Amniotic stem cell (primary cell): ENCODE measurements around the gene RILPL1.
"Not testable (repeated sequence)": the region's sequence is repeated elsewhere in the genome, so short reads cannot be mapped to it uniquely, and the experiment has no call there.

Source experiments
- DNase-seq: peaks from one replicate; lab custom pipeline; 2025; lab: John Stamatoyannopoulos, UW

RILPL1 gene

DNA sequence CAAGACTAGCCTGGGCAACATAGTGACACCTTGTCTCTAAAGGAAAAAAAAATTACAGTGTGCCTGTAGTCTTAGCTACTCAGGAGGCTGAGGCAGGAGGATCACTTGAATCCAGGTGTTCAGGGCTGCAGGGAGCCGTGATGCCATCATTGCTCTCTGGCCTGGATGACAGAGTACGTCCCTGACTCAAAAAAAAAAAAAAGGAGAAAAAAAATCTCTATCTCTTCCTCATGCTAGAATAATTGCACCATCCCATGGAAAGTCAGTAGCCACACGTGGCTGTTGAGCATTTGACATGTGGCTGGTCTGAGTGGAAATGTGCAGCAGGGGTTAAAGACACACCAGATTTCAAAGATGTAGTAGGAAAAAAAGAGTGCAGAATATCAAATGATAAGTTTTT lies 3.8 kb downstream of the RILPL1 start:
- no peak for DNase-seq

DNA sequence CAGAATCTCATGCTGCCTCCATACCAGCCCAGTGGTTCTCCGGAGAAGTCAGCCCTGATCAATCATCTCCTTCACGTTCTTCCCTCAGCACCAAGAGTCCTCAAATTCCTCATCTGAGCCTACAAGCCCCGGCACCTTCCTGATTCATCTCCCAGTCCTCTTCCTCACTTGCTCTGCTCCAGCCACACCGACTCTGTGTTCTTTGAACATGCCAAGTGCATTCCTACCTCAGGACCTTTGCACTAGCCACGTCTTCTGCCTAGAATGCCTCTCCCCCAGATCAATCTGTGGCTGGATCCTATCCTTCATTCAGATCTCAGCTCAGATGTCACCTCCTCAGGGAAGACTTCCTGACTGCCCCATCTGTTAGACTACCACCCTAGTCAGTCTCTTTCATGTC lies 4.7 kb downstream of the RILPL1 start:
- no peak for DNase-seq

- no peak for DNase-seq
Observed at GRCh38 chr12:123526542-123527080, 6.9 kb downstream of the RILPL1 start.

DNA sequence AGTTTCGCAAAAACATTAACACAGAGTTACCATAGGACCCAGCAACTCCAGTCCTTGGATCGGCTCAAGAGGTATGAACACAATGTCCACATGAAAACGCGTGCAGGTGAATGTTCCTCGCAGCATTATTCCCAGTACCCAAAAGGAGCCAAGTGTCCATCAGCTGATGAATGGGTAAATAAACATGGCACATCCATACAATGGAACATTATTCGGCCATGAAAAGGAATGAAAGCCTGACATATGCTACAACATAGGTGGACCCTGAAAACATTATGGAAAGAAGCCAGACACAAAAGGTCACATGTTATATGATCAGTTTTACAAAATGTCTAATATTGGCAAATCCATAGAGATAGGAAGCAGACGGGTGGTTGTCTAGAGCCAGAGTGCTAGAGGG lies 9.1 kb downstream of the RILPL1 start:
- DNase-seq = no peak

DNA sequence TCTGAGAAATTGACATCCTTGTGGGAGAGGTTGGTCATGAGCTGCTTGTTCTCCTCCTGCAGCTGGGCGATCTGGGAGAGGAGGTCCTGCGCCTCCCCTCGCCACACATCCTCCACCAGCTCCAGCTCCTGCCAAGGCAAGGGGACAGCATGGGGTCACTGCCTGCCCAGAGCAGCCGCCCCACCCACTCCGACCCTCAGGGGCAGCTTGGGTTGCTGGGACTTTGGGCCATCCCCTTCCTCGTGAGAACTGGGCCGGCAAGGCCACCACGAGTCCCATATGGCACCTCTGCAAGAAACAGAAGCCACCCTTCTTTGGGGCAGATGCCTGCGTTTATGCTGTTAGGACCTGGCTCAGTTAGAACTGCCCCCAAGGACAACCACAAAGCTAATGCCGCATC lies 10.0 kb downstream of the RILPL1 start:
- DNase-seq = no peak

GRCh38 chr12:123522164-123522563 lies 11.4 kb downstream of the RILPL1 start:
- DNase-seq = no peak

DNA sequence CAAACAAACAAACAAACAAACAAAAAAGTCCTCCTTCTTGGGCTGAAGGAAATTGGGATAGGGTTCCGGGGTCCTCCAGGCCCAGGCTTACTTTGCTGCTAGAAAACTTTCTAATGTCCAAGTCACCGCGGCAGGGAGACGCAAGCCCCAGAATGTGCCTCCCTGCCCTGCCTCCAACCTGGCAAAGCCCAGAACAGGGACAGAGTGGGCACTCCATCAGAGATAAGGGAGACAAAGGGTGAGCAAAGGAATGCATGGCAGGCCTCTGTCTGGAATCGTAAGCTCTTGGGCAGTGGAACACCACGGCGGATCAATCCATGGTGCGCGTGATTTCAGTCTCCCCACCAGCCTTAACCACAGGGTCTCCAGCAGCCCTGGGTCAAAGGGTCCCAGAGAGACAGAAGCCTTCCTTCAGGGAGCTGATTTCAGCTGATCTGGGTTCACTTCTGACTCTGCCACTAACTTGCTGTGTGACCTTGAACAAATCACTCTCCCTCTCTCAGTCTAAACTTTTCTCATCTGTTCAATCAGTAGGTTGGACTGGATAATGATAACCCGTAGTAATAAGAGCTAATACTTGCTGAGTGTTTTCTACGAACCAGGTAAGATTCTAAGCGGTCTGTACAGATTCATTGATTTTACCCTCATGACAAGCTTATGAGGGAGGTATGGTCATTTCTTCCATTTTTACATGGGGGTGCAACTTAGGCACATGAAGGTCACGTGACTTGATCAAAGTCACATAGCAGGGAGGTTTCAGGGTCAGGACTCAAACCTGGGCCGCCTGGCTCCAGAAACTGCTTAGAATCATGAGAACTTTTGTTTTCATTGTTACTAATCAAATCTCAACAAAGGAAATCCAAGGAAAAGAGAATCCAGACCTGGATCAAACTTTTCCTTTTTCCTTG lies 12.7 kb downstream of the RILPL1 start:
- no peak for DNase-seq

GRCh38 chr12:123519141-123520001 lies 14.1 kb downstream of the RILPL1 start:
- no peak for DNase-seq

DNA sequence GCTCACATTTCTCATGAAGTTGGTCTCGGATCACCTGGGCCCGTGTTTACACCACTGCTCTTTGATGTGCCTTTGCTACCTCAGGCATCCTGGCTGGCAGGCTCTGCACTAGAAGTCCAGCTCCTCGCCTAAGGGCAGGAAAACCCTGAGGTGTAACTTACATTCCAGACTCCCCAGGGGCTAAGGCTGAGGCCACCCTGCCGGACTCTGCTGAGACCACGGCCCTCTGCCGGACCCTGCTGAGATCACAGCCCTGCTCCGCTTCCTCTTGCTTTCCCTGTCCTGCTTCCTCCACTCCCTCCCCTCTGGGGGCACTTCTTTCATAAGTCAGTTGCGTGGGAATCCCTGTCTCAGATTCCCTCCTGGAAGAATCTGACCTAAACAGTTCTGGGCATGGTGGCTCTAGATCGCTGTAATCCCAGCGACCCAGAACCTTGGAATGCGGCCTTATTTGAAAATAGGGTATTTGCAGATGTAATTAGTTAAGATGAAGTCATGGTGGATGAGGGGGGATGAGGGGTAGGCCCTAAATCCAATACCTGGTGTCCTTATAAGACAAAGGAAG lies 17.2 kb downstream of the RILPL1 start:
- no peak for DNase-seq

- DNase-seq = not testable (repeated sequence)
Observed at GRCh38 chr12:123514582-123515221, 18.8 kb downstream of the RILPL1 start.

DNA sequence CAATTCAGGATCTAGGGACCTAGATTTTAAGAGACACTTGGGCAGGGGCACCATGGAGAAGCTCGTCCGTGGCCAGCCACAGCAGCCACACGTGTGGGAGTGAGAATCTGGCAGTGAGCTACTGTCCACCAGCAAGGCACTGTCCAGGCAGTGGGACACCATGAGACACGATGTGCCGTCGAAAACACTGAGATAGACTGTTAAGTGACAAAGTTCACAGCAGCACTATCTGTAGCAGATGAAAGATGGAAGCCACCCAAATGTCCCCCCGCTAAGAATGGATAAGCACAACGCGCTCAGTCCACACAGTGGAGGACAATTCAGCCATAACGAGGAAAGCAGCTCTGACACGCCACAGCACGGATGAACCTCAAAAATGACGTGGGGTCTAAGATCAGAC lies 19.7 kb downstream of the RILPL1 start:
- no peak for DNase-seq

DNA sequence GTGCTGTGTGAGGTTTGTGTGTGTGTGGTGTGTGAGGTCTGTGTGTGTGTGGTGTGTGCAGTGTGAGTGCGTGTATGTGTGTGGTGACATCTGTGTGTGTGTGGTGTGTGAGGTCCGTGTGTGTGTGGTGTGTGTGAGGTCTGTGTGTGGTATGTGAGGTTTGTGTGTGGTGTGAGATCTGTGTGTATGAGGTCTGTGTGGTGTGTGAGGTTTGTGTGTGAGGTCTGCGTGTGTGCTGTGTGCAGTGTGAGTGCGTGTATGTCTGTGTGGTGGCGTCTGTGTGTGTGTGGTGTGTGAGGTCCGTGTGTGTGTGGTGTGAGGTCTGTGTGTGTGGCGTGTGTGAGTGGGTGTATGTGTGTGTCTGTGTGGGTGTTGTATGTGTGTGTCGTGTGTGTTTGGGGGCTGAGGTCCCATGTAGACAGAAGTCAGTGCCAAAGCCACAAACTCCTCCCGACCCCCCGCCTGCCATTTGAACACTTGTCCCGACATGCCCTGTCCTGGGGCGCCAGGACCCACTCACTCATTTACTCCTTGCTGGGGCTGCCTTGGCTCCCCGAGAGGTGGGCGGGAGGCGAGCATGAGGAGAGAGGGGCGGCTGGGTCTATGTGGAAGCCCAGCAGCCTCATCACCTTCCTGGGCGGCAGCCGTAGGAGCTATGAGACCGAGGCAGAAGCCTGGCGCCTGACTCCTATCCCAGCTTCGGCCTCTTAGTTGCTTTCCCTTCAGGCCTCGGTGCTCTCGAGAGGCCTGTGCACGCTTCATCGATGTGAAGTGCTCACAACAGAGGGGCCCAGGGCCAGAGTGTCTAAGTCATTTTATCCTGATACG lies 20.5 kb downstream of the RILPL1 start:
- DNase-seq = no peak

- DNase-seq = no peak
Observed at GRCh38 chr12:123506843-123507236, 26.7 kb downstream of the RILPL1 start.

GRCh38 chr12:123506059-123506842 lies 27.3 kb downstream of the RILPL1 start:
- DNase-seq = no peak

GRCh38 chr12:123502163-123502704 lies 31.3 kb downstream of the RILPL1 start:
- no peak for DNase-seq

DNA sequence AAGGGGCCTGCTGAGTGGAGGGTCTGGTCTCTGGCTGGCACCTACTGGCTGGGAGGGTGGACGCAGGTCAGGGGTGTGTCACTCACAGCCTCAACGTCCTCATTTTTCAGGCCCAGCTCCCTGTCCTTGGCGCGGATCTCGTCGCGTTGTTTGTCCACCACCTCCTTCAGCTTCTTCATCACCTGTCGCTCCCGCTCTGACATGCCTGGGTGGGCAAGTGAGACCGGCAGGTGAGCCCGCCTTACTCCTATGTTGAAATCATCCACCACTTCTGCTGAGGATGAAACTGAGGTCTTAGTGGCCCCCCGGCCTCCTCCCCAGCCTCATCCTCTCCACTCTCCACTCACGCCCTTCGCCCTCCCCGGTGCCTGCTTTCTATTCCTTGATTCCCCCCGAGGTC lies 34.2 kb downstream of the RILPL1 start:
- DNase-seq = no peak

- DNase-seq = no peak
Observed at GRCh38 chr12:123498126-123498825, 35.2 kb downstream of the RILPL1 start.

GRCh38 chr12:123497065-123497464 lies 36.5 kb downstream of the RILPL1 start:
- DNase-seq = no peak

DNA sequence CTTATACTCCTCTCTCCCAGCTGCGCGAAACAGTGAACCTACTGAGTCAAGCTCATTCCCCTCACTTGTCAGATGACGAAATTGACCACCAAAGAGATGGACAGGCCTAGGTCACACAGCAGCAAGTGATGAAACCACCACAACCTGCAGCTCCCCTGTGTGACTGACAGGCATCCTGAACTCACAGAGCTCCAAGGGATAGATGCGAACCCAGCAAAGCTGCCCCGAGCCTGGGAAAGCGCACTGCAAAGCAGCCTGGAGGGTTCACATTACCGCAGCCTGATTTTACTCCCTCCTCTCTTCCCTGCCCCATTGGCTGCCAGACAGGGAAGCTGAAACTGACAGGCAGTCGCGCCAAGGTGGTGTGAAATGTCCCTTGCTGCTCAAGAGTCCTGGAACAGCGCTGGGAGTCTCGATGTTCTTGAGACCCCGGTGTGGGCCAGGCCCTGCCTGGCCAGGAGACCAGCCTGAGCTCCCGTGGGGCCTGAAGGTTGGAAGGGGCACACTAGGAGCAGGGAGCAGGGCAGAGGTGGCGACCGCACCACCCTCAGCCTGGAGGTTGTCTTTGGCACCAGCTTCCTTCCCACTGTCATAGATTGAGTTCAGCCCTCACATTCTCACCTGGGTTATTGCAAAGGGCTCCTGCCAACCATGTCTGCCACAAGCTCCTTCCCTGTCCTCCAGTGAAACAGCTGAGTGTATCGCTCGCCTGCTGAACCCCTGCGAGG lies 39.2 kb downstream of the RILPL1 start:
- DNase-seq = no peak
